BLaER1 (cell line): ENCODE results near the gene PDRG1.

Experiments
- H3K27ac ChIP-seq: shearing (Covaris generic); formaldehyde crosslinking; 2 replicates; pipeline ENCODE4 v1.8.1; 2022
- H3K27me3 ChIP-seq: shearing (Covaris generic); formaldehyde crosslinking; 2 replicates; pipeline ENCODE4 v1.8.1; 2022
- H3K36me3 ChIP-seq: shearing (Covaris generic); formaldehyde crosslinking; 2 replicates; pipeline ENCODE4 v1.8.1; 2022
- H3K4me1 ChIP-seq: shearing (Covaris generic); formaldehyde crosslinking; 2 replicates; pipeline ENCODE4 v1.8.1; 2022
- H3K4me2 ChIP-seq: shearing (Covaris generic); formaldehyde crosslinking; 2 replicates; pipeline ENCODE4 v1.8.1; 2022
- H3K4me3 ChIP-seq: shearing (Covaris generic); formaldehyde crosslinking; 2 replicates; pipeline ENCODE4 v1.8.1; 2022
- H3K9ac ChIP-seq: shearing (Covaris generic); formaldehyde crosslinking; 2 replicates; pipeline ENCODE4 v1.8.1; 2022
- H3K9me3 ChIP-seq: shearing (Covaris generic); formaldehyde crosslinking; 2 replicates; pipeline ENCODE4 v1.8.1; 2022
- H4K20me1 ChIP-seq: shearing (Covaris generic); formaldehyde crosslinking; 2 replicates; pipeline ENCODE4 v1.8.1; 2022
- Cebpa-rat ChIP-seq: shearing (Covaris generic); IDR thresholded peaks from 2 replicates; pipeline ENCODE4 v1.8.1; 2022

The PDRG1 gene

DNA sequence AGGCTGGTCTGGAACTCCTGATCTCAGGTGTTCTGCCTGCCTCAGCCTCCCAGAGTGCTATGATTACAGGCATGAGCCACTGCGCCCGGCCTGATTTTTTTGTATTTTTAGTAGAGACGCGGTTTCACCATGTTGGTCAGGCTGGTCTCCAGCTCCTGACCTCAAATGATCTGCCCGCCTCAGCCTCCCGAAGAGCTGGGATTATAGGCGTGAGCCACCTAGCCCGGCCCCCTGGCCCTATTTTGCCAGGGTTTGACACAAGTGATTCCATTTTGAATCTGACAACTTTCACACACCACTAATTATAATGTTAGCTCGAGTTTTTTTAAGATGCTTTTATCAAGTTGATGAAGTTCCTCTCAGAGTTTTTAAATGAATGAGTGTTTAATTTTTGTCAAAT lies 55.8 kb downstream of the PDRG1 start:
- Histone ChIP-seq H3K9ac (no peak overlapping the region), H3K27ac (peak overlapping the region; percentile 81; the same call in 1 of the 2 replicates), H4K20me1 (no peaks in the 10 kb centered on the region), H3K36me3 (no peaks in the 10 kb centered on the region), H3K9me3 (peaks cover 4% of the 10 kb centered on the region; the same call in 1 of the 2 replicates), H3K4me1 (peaks cover 14% of the 10 kb centered on the region), H3K4me2 (no peak overlapping the region), H3K4me3 (no peak overlapping the region), H3K27me3 (no peaks in the 10 kb centered on the region)
- no peak for TF ChIP-seq Cebpa-rat

GRCh38 chr20:31894980-31895675 lies 56.7 kb downstream of the PDRG1 start:
- H3K36me3 ChIP-seq = no peaks in the 10 kb centered on the region
- peak overlapping the region; percentile 51 for H3K4me2 ChIP-seq
- H3K27me3 ChIP-seq = no peaks in the 10 kb centered on the region
- peaks cover 4% of the 10 kb centered on the region; the same call in 1 of the 2 replicates for H3K9me3 ChIP-seq
- H3K27ac ChIP-seq = peak overlapping the region; percentile 81
- H4K20me1 ChIP-seq = no peaks in the 10 kb centered on the region
- peaks cover 14% of the 10 kb centered on the region for H3K4me1 ChIP-seq
- TF ChIP-seq Cebpa-rat = no peak
- no peak overlapping the region for H3K4me3 ChIP-seq
- H3K9ac ChIP-seq = peak overlapping the region; percentile 52; the same call in 1 of the 2 replicates
